Liver (tissue), 9 donors: ENCODE data around the gene KIF7. TPM values are rescaled to one million over a fixed set of nuclear protein-coding genes. Genes with fewer than 3 reads are reported as not detected.

Source experiments
- DNase-seq: peaks from one replicate; pipeline ENCODE4 v3.0.0-alpha.2; 2017; ENCODE audit warnings: low spot score
- H3K27ac ChIP-seq, 2 donors: one replicate each; pipeline ENCODE4 v1.7.0; 2013; ENCODE audit warnings: inconsistent platforms in 2 of 2, low read length in 2 of 2, control low read depth in 1 of 2, low read depth in 1 of 2, mild to moderate bottlenecking in 1 of 2
- H3K27me3 ChIP-seq, 4 donors: one replicate each; pipeline versions ENCODE4 v1.6.1 to v1.7.0; 2013; ENCODE audit warnings: low read length in 3 of 4, inconsistent platforms in 1 of 4, mild to moderate bottlenecking in 1 of 4, moderate library complexity in 1 of 4; ENCODE audit not compliant: control insufficient read depth in 4 of 4, insufficient read depth in 4 of 4
- H3K36me3 ChIP-seq, 4 donors: one replicate each; pipeline versions ENCODE4 v1.6.1 to v1.7.0; 2013; ENCODE audit warnings: low read length in 3 of 4, mild to moderate bottlenecking in 3 of 4, low read depth in 1 of 4, moderate library complexity in 1 of 4; ENCODE audit not compliant: control insufficient read depth in 4 of 4, insufficient read depth in 3 of 4
- H3K4me1 ChIP-seq, 4 donors: one replicate each; pipeline versions ENCODE4 v1.6.1 to v1.7.0; 2013; ENCODE audit warnings: low read length in 3 of 4, mild to moderate bottlenecking in 3 of 4, moderate library complexity in 1 of 4; ENCODE audit not compliant: control insufficient read depth in 4 of 4, insufficient read depth in 4 of 4
- H3K4me3 ChIP-seq, 3 donors: one replicate each; pipeline versions ENCODE4 v1.6.1 to v1.7.0; 2013; ENCODE audit warnings: low read length in 3 of 3, control low read depth in 1 of 3, low read depth in 1 of 3, mild to moderate bottlenecking in 1 of 3
- H3K9ac ChIP-seq, 2 donors: one replicate each; pipeline ENCODE4 v1.7.0; 2013; ENCODE audit warnings: low read length in 2 of 2, mild to moderate bottlenecking in 2 of 2, moderate library complexity in 2 of 2, control low read depth in 1 of 2, low read depth in 1 of 2
- H3K9me3 ChIP-seq, 4 donors: one replicate each; pipeline versions ENCODE4 v1.6.1 to v1.7.0; 2013; ENCODE audit warnings: low read length in 3 of 4; ENCODE audit not compliant: control insufficient read depth in 4 of 4
- ATF3 ChIP-seq: IDR thresholded peaks from 2 replicates; pipeline ENCODE4 v1.6.1; 2016; ENCODE audit warnings: antibody characterized with exemption
- EGR1 ChIP-seq, 2 donors: IDR thresholded peaks; 2 replicates each; pipeline ENCODE4 v1.6.1; 2016 to 2018; ENCODE audit warnings: antibody characterized with exemption in 2 of 2, low read depth in 2 of 2
- FOXA1 ChIP-seq: IDR thresholded peaks from 2 replicates; pipeline ENCODE4 v1.6.1; 2016; ENCODE audit warnings: antibody characterized with exemption
- FOXA2 ChIP-seq: IDR thresholded peaks from 2 replicates; pipeline ENCODE4 v1.6.1; 2016; ENCODE audit warnings: antibody characterized with exemption
- GABPA ChIP-seq, 2 donors: IDR thresholded peaks in 1 of 2; conservative IDR thresholded peaks in 1 of 2; 2 replicates each; pipeline ENCODE4 v1.6.1; 2016; ENCODE audit warnings: antibody characterized with exemption in 2 of 2, mild to moderate bottlenecking in 1 of 2, moderate library complexity in 1 of 2
- HNF4A ChIP-seq, 2 donors: conservative IDR thresholded peaks; 2 replicates each; pipeline ENCODE4 v1.6.1; 2016; ENCODE audit warnings: antibody characterized with exemption in 2 of 2, mild to moderate bottlenecking in 2 of 2
- HNF4G ChIP-seq: IDR thresholded peaks from 2 replicates; pipeline ENCODE4 v1.6.1; 2016; ENCODE audit warnings: antibody characterized with exemption
- JUND ChIP-seq, 2 donors: IDR thresholded peaks; 2 replicates each; pipeline ENCODE4 v1.6.1; 2016; ENCODE audit warnings: antibody characterized with exemption in 2 of 2
- MAX ChIP-seq: IDR thresholded peaks from 2 replicates; pipeline ENCODE4 v1.6.1; 2016; ENCODE audit warnings: antibody characterized with exemption
- NR2F2 ChIP-seq: IDR thresholded peaks from 2 replicates; pipeline ENCODE4 v1.6.1; 2016; ENCODE audit warnings: antibody characterized with exemption
- RAD21 ChIP-seq, 2 donors: IDR thresholded peaks; 2 replicates each; pipeline ENCODE4 v1.6.1; 2016; ENCODE audit warnings: antibody characterized with exemption in 2 of 2, mild to moderate bottlenecking in 2 of 2
- RXRA ChIP-seq, 2 donors: IDR thresholded peaks; 2 replicates each; pipeline ENCODE4 v1.6.1; 2017 to 2018; ENCODE audit warnings: antibody characterized with exemption in 2 of 2, mild to moderate bottlenecking in 1 of 2
- SP1 ChIP-seq: IDR thresholded peaks from 2 replicates; pipeline ENCODE4 v1.6.1; 2018; ENCODE audit warnings: antibody characterized with exemption, mild to moderate bottlenecking
- TAF1 ChIP-seq: conservative IDR thresholded peaks from 2 replicates; pipeline ENCODE4 v1.6.1; 2016; ENCODE audit warnings: antibody characterized with exemption, mild to moderate bottlenecking
- YY1 ChIP-seq: IDR thresholded peaks from 2 replicates; pipeline ENCODE4 v1.6.1; 2016; ENCODE audit warnings: antibody characterized with exemption, mild to moderate bottlenecking
- ZBTB33 ChIP-seq: IDR thresholded peaks from 2 replicates; pipeline ENCODE4 v1.6.1; 2016; ENCODE audit warnings: antibody characterized with exemption
- WGBS: extraction: QIAGEN DNeasy Blood & Tissue Kit; methylation state at CpG from one replicate; pipeline ENCODE4 v1.1.7; 2013; 5-methylcytosine and 5-hydroxymethylcytosine counted together
- polyA plus RNA-seq, 2 donors: library from polyadenylated mRNA; stranded (reverse) in 1 of 2; unstranded in 1 of 2; fragments of 200-250 nt in 1 of 2; fragments of >200 nt in 1 of 2; fragmentation: Nextera tagmentation in 1 of 2; extraction: Ambion mirVana in 1 of 2; gene quantifications; one replicate each; pipeline versions ENCODE4 v1.2.1 to v1.2.3, GENCODE V29; 2013 to 2015
- total RNA-seq, 2 donors: library from RNA; depleted of rRNA; stranded (reverse); fragments of >200 nt; gene quantifications; one replicate each; pipeline ENCODE4 v1.2.3, GENCODE V29; 2014
- TF ChIP-seq, protein P1 (sequence below): fragments of 150-350 bp; IDR thresholded peaks from 2 replicates; pipeline ENCODE4 v1.5.1; 2017; ENCODE audit warnings: improper control_type of control experiment, low read depth, low read length; ENCODE audit not compliant: missing input control
- TF ChIP-seq, protein P2 (sequence below): IDR thresholded peaks from 2 replicates; pipeline ENCODE4 v1.6.1; 2016; ENCODE audit warnings: antibody characterized with exemption, mild to moderate bottlenecking
- donor health status: healthy.
- donor health status: healthy.
- donor health status: healthy.
- donor health status: healthy.
- donor health status: healthy.

KIF7 gene
- total and polyA plus RNA-seq, 4 donors, result 0.04 to 1.3 (median 0.72) TPM

DNA sequence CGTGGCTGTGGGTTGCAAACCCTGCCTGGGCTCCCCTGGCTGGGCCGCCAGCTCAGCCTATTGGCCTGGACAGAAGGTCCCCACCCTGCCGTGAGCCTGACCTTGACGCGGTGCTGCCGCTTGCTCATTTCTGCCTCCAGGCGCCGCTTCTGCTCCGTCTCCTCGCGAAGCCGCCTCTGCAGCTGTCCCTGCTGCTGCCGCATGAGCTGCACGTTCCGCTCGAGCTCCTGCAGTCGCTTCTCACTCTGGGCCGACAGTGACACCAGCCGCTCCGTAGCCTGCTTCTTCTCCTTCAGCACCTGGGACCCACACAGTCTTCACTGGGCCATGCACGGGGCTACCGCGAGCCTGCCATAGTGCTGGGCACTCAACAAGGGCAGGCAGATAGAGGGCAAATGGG lies 21.7 kb downstream of the KIF7 start:
- peak; percentile 24 for DNase-seq
- 94% methylated on average over 23 of the region's 23 CpGs for WGBS
- H3K9ac ChIP-seq, result no peak overlapping the region
- H3K9me3 ChIP-seq, result no peaks in the 10 kb centered on the region
- no peak overlapping the region for H3K27ac ChIP-seq
- TF ChIP-seq FOXA2, result no peak
- no peak for TF ChIP-seq FOXA1
- TF ChIP-seq TAF1, result no peak
- no peak for TF ChIP-seq RXRA (IDR thresholded peaks at IDR 0.05)
- no peak for TF ChIP-seq NR2F2
- TF ChIP-seq HNF4A (conservative IDR thresholded peaks at IDR 0.05), result no peak
- no peak for TF ChIP-seq EGR1 (IDR thresholded peaks at IDR 0.05; ENCODE audit: low read depth in 2 of 2)
- no peak for TF ChIP-seq RAD21 (IDR thresholded peaks at IDR 0.05)
- TF ChIP-seq YY1, result no peak
- no peak for TF ChIP-seq MAX
- no peak for TF ChIP-seq ATF3
- TF ChIP-seq JUND (IDR thresholded peaks at IDR 0.05), result no peak
- TF ChIP-seq ZBTB33, result no peak
- TF ChIP-seq, protein P1, sequence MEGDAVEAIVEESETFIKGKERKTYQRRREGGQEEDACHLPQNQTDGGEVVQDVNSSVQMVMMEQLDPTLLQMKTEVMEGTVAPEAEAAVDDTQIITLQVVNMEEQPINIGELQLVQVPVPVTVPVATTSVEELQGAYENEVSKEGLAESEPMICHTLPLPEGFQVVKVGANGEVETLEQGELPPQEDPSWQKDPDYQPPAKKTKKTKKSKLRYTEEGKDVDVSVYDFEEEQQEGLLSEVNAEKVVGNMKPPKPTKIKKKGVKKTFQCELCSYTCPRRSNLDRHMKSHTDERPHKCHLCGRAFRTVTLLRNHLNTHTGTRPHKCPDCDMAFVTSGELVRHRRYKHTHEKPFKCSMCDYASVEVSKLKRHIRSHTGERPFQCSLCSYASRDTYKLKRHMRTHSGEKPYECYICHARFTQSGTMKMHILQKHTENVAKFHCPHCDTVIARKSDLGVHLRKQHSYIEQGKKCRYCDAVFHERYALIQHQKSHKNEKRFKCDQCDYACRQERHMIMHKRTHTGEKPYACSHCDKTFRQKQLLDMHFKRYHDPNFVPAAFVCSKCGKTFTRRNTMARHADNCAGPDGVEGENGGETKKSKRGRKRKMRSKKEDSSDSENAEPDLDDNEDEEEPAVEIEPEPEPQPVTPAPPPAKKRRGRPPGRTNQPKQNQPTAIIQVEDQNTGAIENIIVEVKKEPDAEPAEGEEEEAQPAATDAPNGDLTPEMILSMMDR, result no peak
- TF ChIP-seq GABPA (IDR thresholded peaks at IDR 0.05 in 1 of 2, conservative IDR thresholded peaks at IDR 0.05 in 1 of 2), result no peak
- TF ChIP-seq, protein P2, sequence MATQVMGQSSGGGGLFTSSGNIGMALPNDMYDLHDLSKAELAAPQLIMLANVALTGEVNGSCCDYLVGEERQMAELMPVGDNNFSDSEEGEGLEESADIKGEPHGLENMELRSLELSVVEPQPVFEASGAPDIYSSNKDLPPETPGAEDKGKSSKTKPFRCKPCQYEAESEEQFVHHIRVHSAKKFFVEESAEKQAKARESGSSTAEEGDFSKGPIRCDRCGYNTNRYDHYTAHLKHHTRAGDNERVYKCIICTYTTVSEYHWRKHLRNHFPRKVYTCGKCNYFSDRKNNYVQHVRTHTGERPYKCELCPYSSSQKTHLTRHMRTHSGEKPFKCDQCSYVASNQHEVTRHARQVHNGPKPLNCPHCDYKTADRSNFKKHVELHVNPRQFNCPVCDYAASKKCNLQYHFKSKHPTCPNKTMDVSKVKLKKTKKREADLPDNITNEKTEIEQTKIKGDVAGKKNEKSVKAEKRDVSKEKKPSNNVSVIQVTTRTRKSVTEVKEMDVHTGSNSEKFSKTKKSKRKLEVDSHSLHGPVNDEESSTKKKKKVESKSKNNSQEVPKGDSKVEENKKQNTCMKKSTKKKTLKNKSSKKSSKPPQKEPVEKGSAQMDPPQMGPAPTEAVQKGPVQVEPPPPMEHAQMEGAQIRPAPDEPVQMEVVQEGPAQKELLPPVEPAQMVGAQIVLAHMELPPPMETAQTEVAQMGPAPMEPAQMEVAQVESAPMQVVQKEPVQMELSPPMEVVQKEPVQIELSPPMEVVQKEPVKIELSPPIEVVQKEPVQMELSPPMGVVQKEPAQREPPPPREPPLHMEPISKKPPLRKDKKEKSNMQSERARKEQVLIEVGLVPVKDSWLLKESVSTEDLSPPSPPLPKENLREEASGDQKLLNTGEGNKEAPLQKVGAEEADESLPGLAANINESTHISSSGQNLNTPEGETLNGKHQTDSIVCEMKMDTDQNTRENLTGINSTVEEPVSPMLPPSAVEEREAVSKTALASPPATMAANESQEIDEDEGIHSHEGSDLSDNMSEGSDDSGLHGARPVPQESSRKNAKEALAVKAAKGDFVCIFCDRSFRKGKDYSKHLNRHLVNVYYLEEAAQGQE, result no peak
- TF ChIP-seq SP1, result no peak
- TF ChIP-seq HNF4G, result no peak
- H3K4me3 ChIP-seq, result no peak overlapping the region
- H3K4me1 ChIP-seq, result no peaks in the 10 kb centered on the region
- no peaks in the 10 kb centered on the region for H3K36me3 ChIP-seq
- no peaks in the 10 kb centered on the region for H3K27me3 ChIP-seq
